ENCODE results near the gene HMGXB3. TPM values are rescaled to one million over a fixed set of nuclear protein-coding genes. Genes with fewer than 3 reads are reported as not detected.

HMGXB3 gene
- total and polyA plus RNA-seq, 2 of the 13 experiments (the other 11 are each of a cell fraction or from before 2014, with no cell fraction given) = 18.8 to 23.8 TPM

DNA sequence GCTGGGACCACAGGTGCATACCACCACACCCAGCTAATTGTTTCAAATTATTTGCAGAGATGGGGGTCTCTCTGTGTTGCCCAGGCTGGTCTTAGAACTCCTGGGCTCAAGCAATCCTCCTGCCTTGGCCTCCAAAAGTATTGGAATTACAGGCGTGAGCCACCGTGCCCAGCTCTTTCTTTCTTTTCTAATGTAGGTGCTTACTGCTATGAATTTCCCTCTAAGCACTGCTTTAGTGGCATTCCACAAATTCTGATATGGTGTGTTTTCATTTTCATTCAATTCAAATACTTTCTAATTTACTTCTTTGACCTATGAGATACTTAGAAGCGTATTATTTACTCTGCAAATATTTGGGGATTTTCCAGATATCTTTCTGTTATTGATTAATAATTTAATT lies 14.9 kb downstream of the HMGXB3 start:
- H3K36me3 ChIP-seq (replicated peaks in 1 of 2; ENCODE audit: control insufficient read depth in 1 of 2, insufficient read depth in 2 of 2, low read length in 2 of 2) = peaks cover 36 to 87% of the 10 kb centered on the region in 2 experiments
- no peak overlapping the region for H2AFZ ChIP-seq (ENCODE audit: low read length)
- peaks cover 10% of the 10 kb centered on the region for H3K4me1 ChIP-seq (ENCODE audit: insufficient read depth, low read length)
- in situ Hi-C loops (cut with HindIII; ENCODE audit: extremely low pct_ligation_motif_present, low pct_unique_long_range_greater_than_20kb) = no loop called here
- DNase-seq (ENCODE audit: low spot score) = no peak
- no peak overlapping the region for H3K9ac ChIP-seq (ENCODE audit: insufficient read depth, low read depth, low read length)
- H3K27me3 ChIP-seq (ENCODE audit: control insufficient read depth in 1 of 2, insufficient read depth in 2 of 2, low read length in 2 of 2) = no peaks in the 10 kb centered on the region
- intact Hi-C loops (cut with micrococcal nuclease; ENCODE audit: unreplicated experiment) = no loop called here
- 97% methylated on average over 3 of the region's 3 CpGs for WGBS (ENCODE audit: low lambda C conversion rate)
- ChIA-PET POLR2A (interaction anchor here (1.2 kb wide), 1 partner anchor 11 kb away, joined by 3 read pairs; no protein-coding TSS in a partner anchor), CTCF (ENCODE audit: low intra/inter-chr PET ratio, low total read pairs) (no interaction called here)
- H4K20me1 ChIP-seq (ENCODE audit: insufficient read depth, low read length) = no peaks in the 10 kb centered on the region
- BruUV-seq (replicated peaks) = no TSS peak
- TF ChIP-seq SRSF4 (IDR thresholded peaks at IDR 0.05; ENCODE audit: low read depth, low read length, poor library complexity, severe bottlenecking) = no peak
- no peak for TF ChIP-seq ZNF34 (CRISPR knock-in tag; IDR thresholded peaks at IDR 0.05; ENCODE audit: borderline replicate concordance)
- TF ChIP-seq, protein P1, sequence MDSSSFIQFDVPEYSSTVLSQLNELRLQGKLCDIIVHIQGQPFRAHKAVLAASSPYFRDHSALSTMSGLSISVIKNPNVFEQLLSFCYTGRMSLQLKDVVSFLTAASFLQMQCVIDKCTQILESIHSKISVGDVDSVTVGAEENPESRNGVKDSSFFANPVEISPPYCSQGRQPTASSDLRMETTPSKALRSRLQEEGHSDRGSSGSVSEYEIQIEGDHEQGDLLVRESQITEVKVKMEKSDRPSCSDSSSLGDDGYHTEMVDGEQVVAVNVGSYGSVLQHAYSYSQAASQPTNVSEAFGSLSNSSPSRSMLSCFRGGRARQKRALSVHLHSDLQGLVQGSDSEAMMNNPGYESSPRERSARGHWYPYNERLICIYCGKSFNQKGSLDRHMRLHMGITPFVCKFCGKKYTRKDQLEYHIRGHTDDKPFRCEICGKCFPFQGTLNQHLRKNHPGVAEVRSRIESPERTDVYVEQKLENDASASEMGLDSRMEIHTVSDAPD (CRISPR knock-in tag; IDR thresholded peaks at IDR 0.05) = no peak
- peak; percentile 99 for TF ChIP-seq ZFP90 (CRISPR knock-in tag; IDR thresholded peaks at IDR 0.05; ENCODE audit: borderline replicate concordance)
- no peak for ATAC-seq
- peaks cover 8% of the 10 kb centered on the region; the same call in 1 of the 2 replicates for H3K9me3 ChIP-seq (ENCODE audit: low read length)
- H3K27ac ChIP-seq (ENCODE audit: extremely low read length, insufficient read depth, low read length) = no peak overlapping the region
- H3K4me3 ChIP-seq (replicated peaks in 1 of 3; ENCODE audit: insufficient read depth in 1 of 3, low read depth in 2 of 3, low read length in 3 of 3) = no peak overlapping the region
- FAIRE-seq = no peak
- H3K4me2 ChIP-seq (ENCODE audit: low read depth, low read length) = no peak overlapping the region
- H3K79me2 ChIP-seq (ENCODE audit: insufficient read depth, low read length) = peaks cover 4% of the 10 kb centered on the region

DNA sequence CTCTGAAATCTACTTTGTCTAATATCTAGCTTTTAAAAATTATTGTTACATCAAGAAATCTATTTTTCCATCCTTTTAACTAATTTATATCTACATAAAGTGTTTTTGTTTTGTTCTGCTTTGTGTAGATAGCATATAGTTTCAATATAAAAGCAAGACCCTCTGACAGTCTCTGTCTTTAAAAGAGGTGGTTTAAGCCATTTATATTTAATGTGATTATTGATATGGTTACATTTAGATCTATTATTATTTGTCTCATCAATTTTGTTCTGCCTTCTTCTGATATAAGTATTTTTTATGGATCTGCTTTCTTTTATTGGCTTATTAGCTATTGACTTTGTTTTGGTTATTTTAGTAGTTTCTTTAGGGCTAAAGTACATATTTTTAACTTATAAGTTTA lies 16.0 kb downstream of the HMGXB3 start:
- Histone ChIP-seq H4K20me1 (ENCODE audit: insufficient read depth, low read length) (no peaks in the 10 kb centered on the region), H3K27ac (ENCODE audit: extremely low read length, insufficient read depth, low read length) (no peak overlapping the region), H3K9me3 (ENCODE audit: low read length) (peaks cover 8% of the 10 kb centered on the region; the same call in 1 of the 2 replicates), H2AFZ (ENCODE audit: low read length) (no peak overlapping the region), H3K36me3 (replicated peaks in 1 of 2; ENCODE audit: control insufficient read depth in 1 of 2, insufficient read depth in 2 of 2, low read length in 2 of 2) (peaks cover 36 to 87% of the 10 kb centered on the region in 2 experiments), H3K4me1 (ENCODE audit: insufficient read depth, low read length) (peaks cover 13% of the 10 kb centered on the region), H3K79me2 (ENCODE audit: insufficient read depth, low read length) (peaks cover 4% of the 10 kb centered on the region), H3K4me2 (ENCODE audit: low read depth, low read length) (no peak overlapping the region), H3K4me3 (replicated peaks in 1 of 3; ENCODE audit: insufficient read depth in 1 of 3, low read depth in 2 of 3, low read length in 3 of 3) (no peak overlapping the region), H3K27me3 (ENCODE audit: control insufficient read depth in 1 of 2, insufficient read depth in 2 of 2, low read length in 2 of 2) (no peaks in the 10 kb centered on the region), H3K9ac (ENCODE audit: insufficient read depth, low read depth, low read length) (no peak overlapping the region)
- DNase-seq (ENCODE audit: low spot score) (no peak), FAIRE-seq (no peak), ATAC-seq (no peak)
- in situ Hi-C loops (cut with HindIII; ENCODE audit: extremely low pct_ligation_motif_present, low pct_unique_long_range_greater_than_20kb) (no loop called here), intact Hi-C loops (cut with micrococcal nuclease; ENCODE audit: unreplicated experiment) (no loop called here)
- BruUV-seq (replicated peaks) = no TSS peak
- ChIA-PET CTCF (ENCODE audit: low intra/inter-chr PET ratio, low total read pairs) (no interaction called here), POLR2A (no interaction called here)
- TF ChIP-seq ZNF790 (CRISPR knock-in tag; IDR thresholded peaks at IDR 0.05; ENCODE audit: borderline replicate concordance) = no peak
- TF ChIP-seq, protein P2, sequence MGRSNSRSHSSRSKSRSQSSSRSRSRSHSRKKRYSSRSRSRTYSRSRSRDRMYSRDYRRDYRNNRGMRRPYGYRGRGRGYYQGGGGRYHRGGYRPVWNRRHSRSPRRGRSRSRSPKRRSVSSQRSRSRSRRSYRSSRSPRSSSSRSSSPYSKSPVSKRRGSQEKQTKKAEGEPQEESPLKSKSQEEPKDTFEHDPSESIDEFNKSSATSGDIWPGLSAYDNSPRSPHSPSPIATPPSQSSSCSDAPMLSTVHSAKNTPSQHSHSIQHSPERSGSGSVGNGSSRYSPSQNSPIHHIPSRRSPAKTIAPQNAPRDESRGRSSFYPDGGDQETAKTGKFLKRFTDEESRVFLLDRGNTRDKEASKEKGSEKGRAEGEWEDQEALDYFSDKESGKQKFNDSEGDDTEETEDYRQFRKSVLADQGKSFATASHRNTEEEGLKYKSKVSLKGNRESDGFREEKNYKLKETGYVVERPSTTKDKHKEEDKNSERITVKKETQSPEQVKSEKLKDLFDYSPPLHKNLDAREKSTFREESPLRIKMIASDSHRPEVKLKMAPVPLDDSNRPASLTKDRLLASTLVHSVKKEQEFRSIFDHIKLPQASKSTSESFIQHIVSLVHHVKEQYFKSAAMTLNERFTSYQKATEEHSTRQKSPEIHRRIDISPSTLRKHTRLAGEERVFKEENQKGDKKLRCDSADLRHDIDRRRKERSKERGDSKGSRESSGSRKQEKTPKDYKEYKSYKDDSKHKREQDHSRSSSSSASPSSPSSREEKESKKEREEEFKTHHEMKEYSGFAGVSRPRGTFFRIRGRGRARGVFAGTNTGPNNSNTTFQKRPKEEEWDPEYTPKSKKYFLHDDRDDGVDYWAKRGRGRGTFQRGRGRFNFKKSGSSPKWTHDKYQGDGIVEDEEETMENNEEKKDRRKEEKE (IDR thresholded peaks at IDR 0.05) = no peak
- no peak for TF ChIP-seq ZNF737 (CRISPR knock-in tag; IDR thresholded peaks at IDR 0.05; ENCODE audit: borderline replicate concordance)
- TF ChIP-seq ARNT2 (CRISPR knock-in tag; IDR thresholded peaks at IDR 0.05; ENCODE audit: low read depth) = no peak
- TF ChIP-seq MEIS1 (CRISPR knock-in tag; IDR thresholded peaks at IDR 0.05; ENCODE audit: borderline replicate concordance) = no peak
- TF ChIP-seq GRHL1 (CRISPR knock-in tag; conservative IDR thresholded peaks at IDR 0.05) = no peak
- TF ChIP-seq RXRA (CRISPR knock-in tag; IDR thresholded peaks at IDR 0.05) = no peak
- no peak for TF ChIP-seq CREB1 (IDR thresholded peaks at IDR 0.05)
- no peak for TF ChIP-seq CREB1 (CRISPR knock-in tag; IDR thresholded peaks at IDR 0.05)
- no peak for TF ChIP-seq ZSCAN30 (CRISPR knock-in tag; IDR thresholded peaks at IDR 0.05)
